Epithelial cell of esophagus (primary cell): ENCODE results near the gene MAP1LC3B2.

ENCODE experiments used
- DNase-seq: peaks from one replicate; pipeline ENCODE4 v3.0.0; 2010; ENCODE audit warnings: low read depth
- H3K4me3 ChIP-seq: 2 replicates; pipeline ENCODE4 v1.5.1; 2011; ENCODE audit warnings: mild to moderate bottlenecking, low read length, control low read depth
- TF ChIP-seq, protein P1 (sequence below): IDR thresholded peaks from 2 replicates; pipeline ENCODE4 v1.5.1; 2011; ENCODE audit warnings: low read depth, mild to moderate bottlenecking, low read length, control low read depth, inconsistent platforms; ENCODE audit not compliant: insufficient read depth; ENCODE audit errors: missing control alignments

The MAP1LC3B2 gene

DNA sequence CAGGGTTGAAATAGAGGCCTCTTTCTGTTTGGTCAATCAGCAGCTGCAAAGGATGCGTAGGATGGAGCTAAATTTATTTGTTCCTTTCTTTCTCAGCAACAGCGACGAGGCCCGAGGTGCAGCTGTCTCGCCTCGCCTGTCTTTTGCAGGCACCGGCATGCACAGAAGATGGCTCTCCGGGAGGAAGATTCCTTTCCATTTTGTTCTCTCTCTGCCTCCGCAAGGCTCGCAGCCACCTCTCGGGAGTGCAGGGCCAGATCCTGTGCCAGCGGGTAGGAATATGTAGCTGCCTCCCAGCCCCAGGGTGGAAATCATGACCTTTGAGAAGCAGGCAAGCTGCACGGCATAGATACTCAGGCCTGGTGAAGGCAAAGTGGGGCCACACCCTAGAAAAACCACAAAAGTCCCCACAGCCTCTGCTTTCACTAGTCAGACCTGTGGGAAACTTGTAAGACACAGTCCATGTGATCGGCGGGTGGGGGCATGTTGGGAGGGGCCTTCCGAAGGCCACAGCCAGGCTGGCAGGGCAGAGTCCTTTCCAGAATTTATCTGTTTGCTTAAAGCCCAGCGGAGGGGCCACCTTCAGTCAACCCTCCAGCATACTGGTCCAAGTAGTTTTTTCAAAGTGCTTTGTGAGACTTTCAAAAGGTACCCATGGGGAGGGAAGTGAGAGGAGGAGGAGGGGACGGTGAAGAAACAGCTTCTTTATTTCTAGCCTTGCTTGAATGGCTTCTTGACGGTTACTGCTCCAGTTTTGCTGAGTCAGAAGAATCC is at the start of gene MAP1LC3B2:
Gene MAP1LC3B2 (plus strand): TSS at position 220 of the 774 bp plus-strand sequence. CDS start 16,562 bp downstream, outside the sequence.
- peak; percentile 94 for DNase-seq
- TF ChIP-seq, protein P1, sequence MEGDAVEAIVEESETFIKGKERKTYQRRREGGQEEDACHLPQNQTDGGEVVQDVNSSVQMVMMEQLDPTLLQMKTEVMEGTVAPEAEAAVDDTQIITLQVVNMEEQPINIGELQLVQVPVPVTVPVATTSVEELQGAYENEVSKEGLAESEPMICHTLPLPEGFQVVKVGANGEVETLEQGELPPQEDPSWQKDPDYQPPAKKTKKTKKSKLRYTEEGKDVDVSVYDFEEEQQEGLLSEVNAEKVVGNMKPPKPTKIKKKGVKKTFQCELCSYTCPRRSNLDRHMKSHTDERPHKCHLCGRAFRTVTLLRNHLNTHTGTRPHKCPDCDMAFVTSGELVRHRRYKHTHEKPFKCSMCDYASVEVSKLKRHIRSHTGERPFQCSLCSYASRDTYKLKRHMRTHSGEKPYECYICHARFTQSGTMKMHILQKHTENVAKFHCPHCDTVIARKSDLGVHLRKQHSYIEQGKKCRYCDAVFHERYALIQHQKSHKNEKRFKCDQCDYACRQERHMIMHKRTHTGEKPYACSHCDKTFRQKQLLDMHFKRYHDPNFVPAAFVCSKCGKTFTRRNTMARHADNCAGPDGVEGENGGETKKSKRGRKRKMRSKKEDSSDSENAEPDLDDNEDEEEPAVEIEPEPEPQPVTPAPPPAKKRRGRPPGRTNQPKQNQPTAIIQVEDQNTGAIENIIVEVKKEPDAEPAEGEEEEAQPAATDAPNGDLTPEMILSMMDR: no peak
- peak within 1 kb of the TSS; percentile 6 for H3K4me3 ChIP-seq

DNA sequence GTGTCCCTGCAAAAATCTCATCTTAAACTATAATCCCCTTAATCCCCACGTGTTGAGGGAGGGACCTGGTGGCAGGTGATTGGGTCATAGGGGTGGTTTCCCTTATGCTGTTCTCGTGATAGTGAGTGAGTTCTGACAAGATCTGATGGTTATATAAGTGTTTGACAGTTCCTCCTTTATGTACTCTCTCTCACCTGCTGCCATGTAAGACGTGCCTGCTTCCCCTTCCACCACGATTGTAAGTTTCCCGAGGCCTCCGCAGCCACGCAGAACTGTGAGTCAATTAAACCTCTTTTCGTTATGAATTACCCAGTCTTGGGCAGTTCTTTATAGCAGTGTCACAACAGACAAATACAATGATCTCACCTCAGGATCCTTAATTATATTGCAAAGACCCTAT is 45.2 kb upstream of the MAP1LC3B2 start:
- DNase-seq: no peak
- no peak overlapping the region for H3K4me3 ChIP-seq
- TF ChIP-seq, protein P1: no peak

DNA sequence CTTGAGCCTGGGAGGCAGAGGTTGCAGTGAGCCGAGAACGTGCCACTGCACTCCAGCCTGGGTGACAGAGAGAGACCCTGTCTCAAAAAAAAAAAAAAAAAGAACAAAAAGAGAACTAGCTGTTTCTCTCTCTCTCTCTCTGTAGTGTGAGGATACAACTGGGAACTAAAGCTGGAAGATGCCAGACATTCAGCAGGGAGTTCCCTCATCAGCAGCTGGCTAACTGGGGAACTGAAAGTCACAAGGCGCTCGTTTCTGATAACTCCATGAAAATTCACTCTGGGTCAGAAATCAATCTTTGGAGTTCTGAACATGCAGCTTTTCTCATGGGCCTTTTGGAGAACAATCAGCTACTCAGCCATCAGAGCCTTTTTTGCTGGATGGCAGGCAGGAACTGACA is 43.5 kb upstream of the MAP1LC3B2 start:
- TF ChIP-seq, protein P1: no peak

DNA sequence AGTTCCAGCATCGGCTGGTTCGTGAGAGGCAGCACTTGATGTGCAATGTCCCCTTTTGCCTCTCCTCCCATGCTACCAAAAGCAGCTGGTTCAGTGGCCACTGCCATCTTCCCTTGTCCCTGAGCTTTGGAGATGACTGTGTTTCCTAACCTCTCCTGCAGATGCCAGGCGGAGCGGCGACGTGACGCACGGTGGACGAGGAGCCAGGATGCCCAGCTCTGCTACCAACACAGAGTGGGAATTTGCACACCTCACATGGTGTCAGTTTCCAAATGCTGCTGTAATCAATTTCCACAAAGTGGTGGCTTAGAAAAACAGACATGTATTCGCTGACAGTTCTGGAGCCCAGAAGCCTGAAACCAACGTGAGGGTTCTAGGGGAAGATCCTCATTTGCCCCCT is 42.5 kb upstream of the MAP1LC3B2 start:
- H3K4me3 ChIP-seq: no peak overlapping the region
- TF ChIP-seq, protein P1: no peak
- no peak for DNase-seq

More for the DNA sequence above, 43.5 kb upstream of the MAP1LC3B2 start:
- H3K4me3 ChIP-seq: no peak overlapping the region
- DNase-seq: no peak

DNA sequence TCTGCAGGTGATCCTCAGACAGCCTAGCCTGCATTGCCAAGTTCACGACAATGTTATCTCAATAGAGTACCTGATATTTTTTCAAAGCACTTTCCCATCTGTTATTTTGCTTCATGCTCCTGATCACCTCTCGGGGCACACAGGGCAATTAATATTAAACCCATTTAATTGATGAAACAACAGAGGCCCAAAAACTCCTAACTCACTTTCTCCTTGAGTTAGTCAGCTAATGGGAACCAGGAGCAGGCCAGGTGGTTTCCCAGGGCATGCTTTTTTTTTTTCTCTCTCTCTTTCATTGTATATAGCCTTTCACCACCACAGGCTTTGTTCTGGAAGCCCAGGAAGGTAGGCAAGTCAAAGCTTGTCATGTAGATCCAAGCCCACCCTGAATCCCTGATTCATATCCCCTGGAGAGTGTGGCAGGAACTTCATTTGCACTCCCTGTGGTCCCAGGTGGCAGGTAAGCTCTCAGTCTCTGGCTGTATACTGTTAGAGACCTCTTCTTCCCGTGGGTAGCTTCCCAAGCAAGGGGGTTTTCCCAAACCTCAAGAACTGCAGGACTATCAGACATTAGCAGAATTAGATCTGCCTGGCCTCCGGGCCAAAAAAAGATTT is 41.6 kb upstream of the MAP1LC3B2 start:
- TF ChIP-seq, protein P1: no peak
- no peak overlapping the region for H3K4me3 ChIP-seq
- DNase-seq: peak; percentile 84

DNA sequence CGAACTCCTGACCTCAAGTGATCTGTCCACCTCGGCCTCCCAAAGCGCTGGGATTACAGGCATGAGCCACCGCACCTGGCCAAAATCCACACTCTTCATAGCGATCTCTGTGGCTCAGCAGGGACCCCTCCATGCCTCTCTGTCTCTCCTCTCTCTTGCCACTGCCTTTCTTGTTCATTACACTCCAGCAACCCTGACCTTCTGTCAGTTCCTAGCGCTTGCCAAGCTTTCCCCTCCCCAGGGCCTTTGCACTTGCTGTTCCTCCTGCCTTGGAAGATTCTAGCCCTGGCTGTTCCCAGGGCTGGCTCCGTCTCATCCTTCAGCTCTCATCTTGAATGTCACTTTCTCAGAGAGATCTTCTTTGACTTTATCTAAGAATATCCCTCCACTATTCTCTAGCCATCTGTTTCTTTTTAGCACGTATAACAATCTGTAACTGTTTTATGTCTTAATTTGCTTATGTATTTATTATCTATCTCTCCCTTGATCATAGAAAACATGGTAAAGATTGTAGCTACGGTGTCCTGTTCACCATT is 38.9 kb upstream of the MAP1LC3B2 start:
- DNase-seq: no peak
- TF ChIP-seq, protein P1: no peak
- no peak overlapping the region for H3K4me3 ChIP-seq
